Glutamatergic neuron (in vitro differentiated cells): Measurements from ENCODE around the gene DDX51. TPM values are rescaled to one million over a fixed set of nuclear protein-coding genes. Genes with fewer than 3 reads are reported as not detected.

Experiments
- DNase-seq: peaks from one replicate; pipeline ENCODE4 v3.0.0; 2022
- H3K27ac Mint-ChIP-seq: one replicate; pipeline ENCODE4 v1.8.0; 2020; ENCODE audit warnings: mild to moderate bottlenecking, mixed read lengths, inconsistent platforms; ENCODE audit not compliant: unreplicated experiment
- H3K27me3 Mint-ChIP-seq: one replicate; pipeline ENCODE4 v1.8.0; 2020; ENCODE audit warnings: mild to moderate bottlenecking, moderate library complexity, mixed read lengths, inconsistent platforms; ENCODE audit not compliant: unreplicated experiment
- H3K36me3 Mint-ChIP-seq: one replicate; pipeline ENCODE4 v1.8.0; 2020; ENCODE audit warnings: mild to moderate bottlenecking, mixed read lengths, inconsistent platforms; ENCODE audit not compliant: unreplicated experiment
- H3K4me1 Mint-ChIP-seq: one replicate; pipeline ENCODE4 v1.8.0; 2020; ENCODE audit warnings: mild to moderate bottlenecking, low read depth, mixed read lengths, inconsistent platforms; ENCODE audit not compliant: unreplicated experiment
- H3K4me3 Mint-ChIP-seq: one replicate; pipeline ENCODE4 v1.8.0; 2020; ENCODE audit warnings: mild to moderate bottlenecking, mixed read lengths, inconsistent platforms; ENCODE audit not compliant: unreplicated experiment
- H3K9me3 Mint-ChIP-seq: one replicate; pipeline ENCODE4 v1.8.0; 2020; ENCODE audit warnings: mild to moderate bottlenecking, moderate library complexity, mixed read lengths, inconsistent platforms; ENCODE audit not compliant: unreplicated experiment
- CTCF ChIP-seq: fragments of 200-600 bp; sonication (generic); IDR thresholded peaks from one replicate; pipeline ENCODE4 v1.5.0; 2021; ENCODE audit not compliant: partially characterized antibody, unreplicated experiment
- total RNA-seq: library from RNA; stranded (reverse); fragmentation: NEBNext Ultra II Directional; extraction: Animal tissue kit (Norgen Biotek cat#: 25700); gene quantifications from one replicate; pipeline ENCODE4 v1.2.1, GENCODE V29; 2021; ENCODE audit not compliant: unreplicated experiment

Gene DDX51
- total RNA-seq, 1 donor from 2014 or later = 24.9 TPM

- no peak overlapping the region for H3K27ac Mint-ChIP-seq
- H3K36me3 Mint-ChIP-seq = no peaks in the 10 kb centered on the region
- H3K4me1 Mint-ChIP-seq = peaks cover 5% of the 10 kb centered on the region
Measured at GRCh38 chr12:132164426-132164825, 20.3 kb upstream of the DDX51 start.

GRCh38 chr12:132163911-132164288 is 19.8 kb upstream of the DDX51 start:
- TF ChIP-seq CTCF = peak; percentile 45

More at GRCh38 chr12:132164426-132164825, 20.3 kb upstream of the DDX51 start:
- TF ChIP-seq CTCF = no peak
- DNase-seq = no peak
- H3K27me3 Mint-ChIP-seq = peaks cover 2% of the 10 kb centered on the region
- H3K4me3 Mint-ChIP-seq = no peak overlapping the region
- H3K9me3 Mint-ChIP-seq = peaks cover 7% of the 10 kb centered on the region

GRCh38 chr12:132163041-132163910 is 19.2 kb upstream of the DDX51 start:
- peaks cover 7% of the 10 kb centered on the region for H3K9me3 Mint-ChIP-seq
- H3K27me3 Mint-ChIP-seq = peaks cover 2% of the 10 kb centered on the region
- H3K27ac Mint-ChIP-seq = no peak overlapping the region
- TF ChIP-seq CTCF = no peak
- H3K4me3 Mint-ChIP-seq = no peak overlapping the region
- peak; percentile 14 for DNase-seq
- H3K36me3 Mint-ChIP-seq = no peaks in the 10 kb centered on the region
- H3K4me1 Mint-ChIP-seq = peaks cover 5% of the 10 kb centered on the region

More at GRCh38 chr12:132163911-132164288, 19.8 kb upstream of the DDX51 start:
- no peaks in the 10 kb centered on the region for H3K36me3 Mint-ChIP-seq
- DNase-seq = peak; percentile 22
- H3K4me1 Mint-ChIP-seq = peaks cover 5% of the 10 kb centered on the region
- H3K4me3 Mint-ChIP-seq = no peak overlapping the region
- H3K9me3 Mint-ChIP-seq = peaks cover 7% of the 10 kb centered on the region
- H3K27ac Mint-ChIP-seq = no peak overlapping the region
- H3K27me3 Mint-ChIP-seq = peaks cover 2% of the 10 kb centered on the region

- H3K9me3 Mint-ChIP-seq = peaks cover 7% of the 10 kb centered on the region
- H3K27me3 Mint-ChIP-seq = peaks cover 2% of the 10 kb centered on the region
- peak; percentile 14 for DNase-seq
- H3K36me3 Mint-ChIP-seq = no peaks in the 10 kb centered on the region
- no peak for TF ChIP-seq CTCF
- no peak overlapping the region for H3K4me3 Mint-ChIP-seq
- H3K27ac Mint-ChIP-seq = no peak overlapping the region
- H3K4me1 Mint-ChIP-seq = peaks cover 5% of the 10 kb centered on the region
Measured at GRCh38 chr12:132162508-132163031, 18.5 kb upstream of the DDX51 start.
